PC-9 (cell line): ENCODE measurements around the gene SLC8A2. TPM values are rescaled to one million over a fixed set of nuclear protein-coding genes. Genes with fewer than 3 reads are reported as not detected.

Source experiments
- BruUV-seq: library from RNA; stranded (reverse); fragments of 400-500 nt; replicated peaks from 2 replicates; lab custom pipeline; 2021; lab: Mats Ljungman, UMichigan
- CTCF ChIA-PET: fragments of 300-600 bp; sonication (Branson Sonifier 250); formaldehyde crosslinking; loops from one replicate; lab custom pipeline; 2022; ENCODE audit warnings: antibody characterized with exemption; lab: Charles Lee
- POLR2A ChIA-PET: fragments of 300-600 bp; sonication (Branson Sonifier 250); formaldehyde crosslinking; loops from one replicate; lab custom pipeline; 2022; ENCODE audit warnings: antibody characterized with exemption; ENCODE audit not compliant: unreplicated experiment; lab: Charles Lee
- DNase-seq, 2 experiments: peaks; one replicate each; pipeline versions ENCODE4 v3.0.0 to v3.0.0-alpha.2; 2015 to 2022; ENCODE audit warnings: mixed read lengths in 1 of 2
- H2AFZ ChIP-seq: fragments of 200-600 bp; sonication (generic); 2 replicates; pipeline ENCODE4 v1.8.1; 2017; ENCODE audit warnings: antibody characterized with exemption
- H3F3A ChIP-seq: fragments of 200-600 bp; sonication (generic); 2 replicates; pipeline ENCODE4 v1.8.1; 2017; ENCODE audit warnings: antibody characterized with exemption, mild to moderate bottlenecking, low read depth; ENCODE audit not compliant: insufficient read depth
- H3K27ac ChIP-seq: fragments of 200-600 bp; sonication (generic); 2 replicates; pipeline ENCODE4 v1.6.1; 2016; ENCODE audit warnings: mixed run types
- H3K27me3 ChIP-seq: fragments of 200-600 bp; sonication (generic); 2 replicates; pipeline ENCODE4 v1.6.1; 2016; ENCODE audit warnings: low read depth, mixed run types; ENCODE audit not compliant: insufficient read depth
- H3K36me3 ChIP-seq: fragments of 200-600 bp; sonication (generic); 2 replicates; pipeline ENCODE4 v1.6.1; 2016; ENCODE audit warnings: low read depth, mixed run types
- H3K4me1 ChIP-seq: fragments of 200-600 bp; sonication (generic); replicated peaks from 2 replicates; pipeline ENCODE4 v1.6.1; 2016; ENCODE audit warnings: mixed run types; ENCODE audit not compliant: insufficient read depth
- H3K4me2 ChIP-seq: fragments of 200-600 bp; sonication (generic); 2 replicates; pipeline ENCODE4 v1.6.1; 2017; ENCODE audit warnings: mixed run types
- H3K4me3 ChIP-seq: fragments of 200-600 bp; sonication (generic); 2 replicates; pipeline ENCODE4 v1.6.1; 2016; ENCODE audit warnings: mixed run types
- H3K79me2 ChIP-seq: fragments of 200-600 bp; sonication (generic); 2 replicates; pipeline ENCODE4 v1.6.1; 2017; ENCODE audit warnings: low read depth, mixed run types
- H3K9me2 ChIP-seq: fragments of 200-600 bp; sonication (generic); 2 replicates; pipeline ENCODE4 v1.8.1; 2017; ENCODE audit warnings: mild to moderate bottlenecking; ENCODE audit not compliant: insufficient read depth
- H3K9me3 ChIP-seq: fragments of 200-600 bp; sonication (generic); 2 replicates; pipeline ENCODE4 v1.8.1; 2016; ENCODE audit warnings: low read depth; ENCODE audit not compliant: insufficient read depth
- H4K20me1 ChIP-seq: fragments of 200-600 bp; sonication (generic); 2 replicates; pipeline ENCODE4 v1.8.1; 2017; ENCODE audit not compliant: insufficient read depth
- EZH2 ChIP-seq: fragments of 200-600 bp; sonication (generic); IDR thresholded peaks from 2 replicates; pipeline ENCODE4 v1.8.0; 2017; ENCODE audit warnings: antibody characterized with exemption, low read depth
- intact Hi-C: fragments of 100-400 bp; cut with micrococcal nuclease; formaldehyde crosslinking; loops from one replicate; pipeline ENCODE4 v1.10.0; 2022; ENCODE audit not compliant: unreplicated experiment
- total RNA-seq: library from RNA; stranded (reverse); gene quantifications from 2 replicates; pipeline ENCODE4 v1.2.3, GENCODE V29; 2021
- TF ChIP-seq, protein P1 (sequence below): fragments of 200-600 bp; sonication (generic); conservative IDR thresholded peaks from 2 replicates; pipeline ENCODE4 v1.6.1; 2017; ENCODE audit warnings: mixed run types, antibody characterized with exemption, mild to moderate bottlenecking, moderate library complexity

Gene SLC8A2
- total RNA-seq, 1 experiment from 2014 or later, result not detected

GRCh38 chr19:47495478-47496372 is 24.0 kb upstream of the SLC8A2 start:
- intact Hi-C loops, result no loop called here
- H3K27me3 ChIP-seq, result no peaks in the 10 kb centered on the region
- H3K4me1 ChIP-seq, result no peaks in the 10 kb centered on the region
- H3K36me3 ChIP-seq, result no peaks in the 10 kb centered on the region
- POLR2A ChIA-PET, result interaction anchor here (0.5 kb wide), 1 partner anchor 11 kb away, joined by 14 read pairs; the partner anchor contains the start of gene KPTN
- no peak overlapping the region for H3K4me3 ChIP-seq
- no peaks in the 10 kb centered on the region for H3K79me2 ChIP-seq
- no peaks in the 10 kb centered on the region for H3K9me3 ChIP-seq
- no peak overlapping the region for H3K4me2 ChIP-seq
- DNase-seq, result no peak
- CTCF ChIA-PET, result no interaction called here
- H3K27ac ChIP-seq, result no peak overlapping the region
- H2AFZ ChIP-seq, result no peak overlapping the region
- H4K20me1 ChIP-seq, result peaks cover 3% of the 10 kb centered on the region; the same call in 1 of the 2 replicates
- H3F3A ChIP-seq, result peaks cover 5% of the 10 kb centered on the region; the same call in 1 of the 2 replicates
- no peak for TF ChIP-seq EZH2
- TF ChIP-seq, protein P1, sequence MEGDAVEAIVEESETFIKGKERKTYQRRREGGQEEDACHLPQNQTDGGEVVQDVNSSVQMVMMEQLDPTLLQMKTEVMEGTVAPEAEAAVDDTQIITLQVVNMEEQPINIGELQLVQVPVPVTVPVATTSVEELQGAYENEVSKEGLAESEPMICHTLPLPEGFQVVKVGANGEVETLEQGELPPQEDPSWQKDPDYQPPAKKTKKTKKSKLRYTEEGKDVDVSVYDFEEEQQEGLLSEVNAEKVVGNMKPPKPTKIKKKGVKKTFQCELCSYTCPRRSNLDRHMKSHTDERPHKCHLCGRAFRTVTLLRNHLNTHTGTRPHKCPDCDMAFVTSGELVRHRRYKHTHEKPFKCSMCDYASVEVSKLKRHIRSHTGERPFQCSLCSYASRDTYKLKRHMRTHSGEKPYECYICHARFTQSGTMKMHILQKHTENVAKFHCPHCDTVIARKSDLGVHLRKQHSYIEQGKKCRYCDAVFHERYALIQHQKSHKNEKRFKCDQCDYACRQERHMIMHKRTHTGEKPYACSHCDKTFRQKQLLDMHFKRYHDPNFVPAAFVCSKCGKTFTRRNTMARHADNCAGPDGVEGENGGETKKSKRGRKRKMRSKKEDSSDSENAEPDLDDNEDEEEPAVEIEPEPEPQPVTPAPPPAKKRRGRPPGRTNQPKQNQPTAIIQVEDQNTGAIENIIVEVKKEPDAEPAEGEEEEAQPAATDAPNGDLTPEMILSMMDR, result no peak
- no peaks in the 10 kb centered on the region for H3K9me2 ChIP-seq
- BruUV-seq, result no TSS peak

GRCh38 chr19:47494729-47495128 is 23.0 kb upstream of the SLC8A2 start:
- Histone ChIP-seq H3F3A (peaks cover 5% of the 10 kb centered on the region; the same call in 1 of the 2 replicates), H3K36me3 (no peaks in the 10 kb centered on the region), H3K4me2 (no peak overlapping the region), H3K79me2 (no peaks in the 10 kb centered on the region), H3K27me3 (no peaks in the 10 kb centered on the region), H3K9me3 (no peaks in the 10 kb centered on the region), H3K4me3 (no peak overlapping the region), H3K9me2 (no peaks in the 10 kb centered on the region), H4K20me1 (peaks cover 3% of the 10 kb centered on the region; the same call in 1 of the 2 replicates), H2AFZ (no peak overlapping the region), H3K27ac (no peak overlapping the region), H3K4me1 (no peaks in the 10 kb centered on the region)
- CTCF ChIA-PET, result no interaction called here
- no TSS peak for BruUV-seq
- intact Hi-C loops, result no loop called here
- TF ChIP-seq, protein P1, result no peak
- no peak for TF ChIP-seq EZH2
- no peak for DNase-seq
- POLR2A ChIA-PET, result no interaction called here

DNA sequence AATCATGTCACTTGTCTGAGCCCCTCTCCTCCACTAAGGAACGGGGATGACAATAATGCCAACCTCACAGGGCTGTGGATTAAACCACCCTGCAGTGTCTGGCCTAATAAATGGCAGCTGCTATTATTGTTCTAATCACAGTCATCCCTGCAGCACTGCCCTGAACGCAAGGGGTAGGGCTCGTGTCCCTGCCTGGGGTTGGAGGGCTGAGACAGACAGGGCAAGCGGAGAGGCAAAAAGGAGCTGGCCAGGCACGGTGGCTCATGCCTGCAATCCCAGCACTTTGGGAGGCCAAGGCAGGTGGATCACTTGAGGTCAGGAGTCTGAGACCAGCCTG is 22.5 kb upstream of the SLC8A2 start:
- no peak overlapping the region for H3K4me2 ChIP-seq
- no peaks in the 10 kb centered on the region for H3K27me3 ChIP-seq
- intact Hi-C loops, result no loop called here
- no peaks in the 10 kb centered on the region for H3K79me2 ChIP-seq
- H2AFZ ChIP-seq, result no peak overlapping the region
- H3K4me3 ChIP-seq, result no peak overlapping the region
- H3F3A ChIP-seq, result peaks cover 5% of the 10 kb centered on the region; the same call in 1 of the 2 replicates
- H3K9me3 ChIP-seq, result no peaks in the 10 kb centered on the region
- H3K4me1 ChIP-seq, result no peaks in the 10 kb centered on the region
- DNase-seq, result no peak
- POLR2A ChIA-PET, result no interaction called here
- no TSS peak for BruUV-seq
- H3K27ac ChIP-seq, result no peak overlapping the region
- CTCF ChIA-PET, result no interaction called here
- no peak for TF ChIP-seq EZH2
- H3K36me3 ChIP-seq, result no peaks in the 10 kb centered on the region
- H3K9me2 ChIP-seq, result no peaks in the 10 kb centered on the region
- peaks cover 3% of the 10 kb centered on the region; the same call in 1 of the 2 replicates for H4K20me1 ChIP-seq
